ENCODE measurements around the gene CYP1B1. TPM values are rescaled to one million over a fixed set of nuclear protein-coding genes. Genes with fewer than 3 reads are reported as not detected.

The CYP1B1 gene
- total RNA-seq, 2 donors from 2014 or later: 4.8 to 6.3 TPM

DNA sequence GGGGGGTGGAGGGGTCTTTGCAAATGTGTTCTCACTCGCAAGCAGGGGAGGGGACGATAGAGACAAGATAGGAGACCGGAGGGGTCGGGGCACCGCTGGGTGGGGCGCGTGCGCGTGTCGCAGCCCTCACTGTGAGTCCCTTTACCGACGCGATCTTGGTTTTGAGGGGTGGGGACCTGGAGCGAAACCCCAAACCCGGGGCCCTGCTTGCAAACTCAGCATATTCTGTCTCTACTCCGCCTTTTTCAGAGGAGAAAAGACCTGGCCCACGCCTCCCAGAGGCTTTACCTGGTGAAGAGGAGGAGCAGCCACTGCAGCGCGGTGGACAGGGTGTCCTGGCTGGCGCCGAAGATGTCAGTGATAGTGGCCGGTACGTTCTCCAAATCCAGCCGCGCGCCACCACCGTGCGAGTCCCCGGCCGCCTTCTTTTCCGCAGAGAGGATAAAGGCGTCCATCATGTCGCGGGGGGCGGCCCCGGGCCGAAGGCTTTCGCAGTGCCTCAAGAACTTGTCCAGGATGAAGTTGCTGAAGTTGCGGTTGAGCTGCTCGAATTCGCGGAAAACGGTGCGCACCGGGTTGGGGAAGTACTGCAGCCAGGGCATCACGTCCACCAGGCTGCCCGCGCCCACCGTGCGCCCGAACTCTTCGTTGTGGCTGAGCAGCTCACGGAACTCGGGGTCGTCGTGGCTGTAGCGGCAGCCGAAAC lies 1.7 kb downstream of the CYP1B1 start:
- peaks cover 38% of the 10 kb centered on the region for H3K27me3 ChIP-seq (ENCODE audit: control insufficient read depth, insufficient read depth, low read length, poor library complexity, severe bottlenecking)

DNA sequence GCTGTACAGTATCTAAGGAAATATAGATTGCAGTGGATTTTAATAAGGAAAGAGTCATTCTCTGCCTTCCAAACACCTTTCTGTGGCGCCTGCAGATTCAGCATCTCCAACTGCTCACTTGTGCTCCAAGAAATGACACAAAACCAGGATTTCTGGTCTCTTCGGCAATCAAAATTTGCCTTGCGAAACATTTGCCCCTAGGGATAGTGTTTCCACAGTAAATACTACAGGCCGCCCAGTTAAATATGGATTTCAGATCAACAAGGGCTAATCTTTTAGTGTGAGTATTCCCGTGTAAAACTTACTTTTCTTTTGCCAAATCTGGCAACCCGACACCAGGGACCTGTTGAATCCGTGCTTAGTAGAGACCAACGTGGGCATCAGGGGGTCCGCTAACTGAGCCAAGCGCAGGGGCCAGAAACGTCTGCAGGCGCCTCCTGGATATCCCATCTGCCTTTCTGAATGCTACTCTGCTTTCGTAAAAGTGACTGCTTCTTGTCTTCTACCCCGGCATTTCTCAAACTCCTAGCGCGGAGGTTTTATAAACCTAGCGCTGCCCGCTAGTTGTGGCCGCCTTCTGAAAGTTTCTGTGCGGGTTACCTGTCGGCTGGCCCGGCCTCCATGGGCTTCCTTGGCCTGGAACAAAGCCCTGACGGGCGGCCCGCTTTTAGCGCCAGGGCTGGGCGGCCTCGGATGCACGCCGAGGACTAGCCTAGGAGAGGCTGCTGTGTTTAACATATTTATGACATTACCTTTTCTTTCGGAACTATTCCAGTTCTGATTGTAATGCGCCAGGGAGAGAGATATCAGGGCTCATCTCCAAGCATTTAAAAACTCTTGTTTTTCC lies 2.5 kb downstream of the CYP1B1 start:
- 40 to 67% methylated on average over 25 to 32 of the region's 32 CpGs for WGBS, 2 experiments (ENCODE audit: insufficient coverage in 1 of 2, insufficient read length in 1 of 2)

More for the DNA sequence above, 1.7 kb downstream of the CYP1B1 start:
- TF ChIP-seq CTCF (conservative IDR thresholded peaks at IDR 0.05): no peak
- peak; percentile 80 for DNase-seq
- Histone ChIP-seq H3K9me3 (ENCODE audit: control insufficient read depth, low read length) (no peaks in the 10 kb centered on the region), H3K9ac (ENCODE audit: extremely low read depth, low read length, poor library complexity, severe bottlenecking) (no peak overlapping the region), H3K27ac (ENCODE audit: low read depth, low read length) (no peak overlapping the region), H3K36me3 (ENCODE audit: control insufficient read depth, insufficient read depth, low read length) (peaks cover 8% of the 10 kb centered on the region), H3K4me1 (ENCODE audit: control insufficient read depth, insufficient read depth, low read length) (no peaks in the 10 kb centered on the region), H3K4me3 (ENCODE audit: low read length) (no peak overlapping the region)
- Mint-ChIP-seq H3K27me3 (ENCODE audit: insufficient read depth) (peaks cover 49% of the 10 kb centered on the region), H3K9me3 (no peaks in the 10 kb centered on the region), H3K4me1 (peaks cover 24% of the 10 kb centered on the region), H3K4me3 (peak overlapping the region; percentile 57), H3K27ac (no peak overlapping the region), H3K36me3 (ENCODE audit: low read depth) (peaks cover 7% of the 10 kb centered on the region)
- WGBS, 2 experiments (ENCODE audit: insufficient coverage in 1 of 2, insufficient read length in 1 of 2): 16 to 67% methylated on average over 24 to 58 of the region's 58 CpGs

GRCh38 chr2:38070438-38070837 lies 5.5 kb downstream of the CYP1B1 start:
- DNase-seq: no peak
- no peaks in the 10 kb centered on the region for H3K36me3 Mint-ChIP-seq (ENCODE audit: low read depth)
- H3K4me1 ChIP-seq (ENCODE audit: control insufficient read depth, insufficient read depth, low read length): no peaks in the 10 kb centered on the region
- peaks cover 31% of the 10 kb centered on the region for H3K27me3 ChIP-seq (ENCODE audit: control insufficient read depth, insufficient read depth, low read length, poor library complexity, severe bottlenecking)
- no peak overlapping the region for H3K27ac ChIP-seq (ENCODE audit: low read depth, low read length)
- WGBS, 2 experiments (ENCODE audit: insufficient coverage in 1 of 2, insufficient read length in 1 of 2): 88 to 94% methylated on average over 3 of the region's 3 CpGs
- H3K9me3 ChIP-seq (ENCODE audit: control insufficient read depth, low read length): no peaks in the 10 kb centered on the region
- peaks cover 13% of the 10 kb centered on the region for H3K4me1 Mint-ChIP-seq
- no peak overlapping the region for H3K9ac ChIP-seq (ENCODE audit: extremely low read depth, low read length, poor library complexity, severe bottlenecking)
- no peak overlapping the region for H3K4me3 Mint-ChIP-seq
- H3K27ac Mint-ChIP-seq: no peak overlapping the region
- no peaks in the 10 kb centered on the region for H3K36me3 ChIP-seq (ENCODE audit: control insufficient read depth, insufficient read depth, low read length)
- H3K4me3 ChIP-seq (ENCODE audit: low read length): no peak overlapping the region
- peaks cover 39% of the 10 kb centered on the region for H3K27me3 Mint-ChIP-seq (ENCODE audit: insufficient read depth)
- TF ChIP-seq CTCF (conservative IDR thresholded peaks at IDR 0.05): no peak
- no peaks in the 10 kb centered on the region for H3K9me3 Mint-ChIP-seq

More for the DNA sequence above, 2.5 kb downstream of the CYP1B1 start:
- no peak overlapping the region for H3K27ac ChIP-seq (ENCODE audit: low read depth, low read length)
- H3K4me1 ChIP-seq (ENCODE audit: control insufficient read depth, insufficient read depth, low read length): no peaks in the 10 kb centered on the region
- Mint-ChIP-seq H3K9me3 (no peaks in the 10 kb centered on the region), H3K4me3 (peak overlapping the region; percentile 57), H3K36me3 (ENCODE audit: low read depth) (peaks cover under 1% of the 10 kb centered on the region), H3K27ac (no peak overlapping the region), H3K4me1 (peaks cover 17% of the 10 kb centered on the region), H3K27me3 (ENCODE audit: insufficient read depth) (peaks cover 49% of the 10 kb centered on the region)
- no peaks in the 10 kb centered on the region for H3K9me3 ChIP-seq (ENCODE audit: control insufficient read depth, low read length)
- peaks cover 38% of the 10 kb centered on the region for H3K27me3 ChIP-seq (ENCODE audit: control insufficient read depth, insufficient read depth, low read length, poor library complexity, severe bottlenecking)
- H3K9ac ChIP-seq (ENCODE audit: extremely low read depth, low read length, poor library complexity, severe bottlenecking): no peak overlapping the region
- peak; percentile 83 for DNase-seq
- H3K36me3 ChIP-seq (ENCODE audit: control insufficient read depth, insufficient read depth, low read length): peaks cover under 1% of the 10 kb centered on the region
- H3K4me3 ChIP-seq (ENCODE audit: low read length): no peak overlapping the region
- no peak for TF ChIP-seq CTCF (conservative IDR thresholded peaks at IDR 0.05)

Measured in endodermal cell (in vitro differentiated cells).